ENCODE data around the gene GOLGA8R. TPM values are rescaled to one million over a fixed set of nuclear protein-coding genes. Genes with fewer than 3 reads are reported as not detected.
"Not testable (repeated sequence)": the region's sequence is repeated elsewhere in the genome, so short reads cannot be mapped to it uniquely, and the experiment has no call there.

GOLGA8R gene
- polyA plus RNA-seq, 2 donors: 0.79 to 1.1 TPM

- not testable (repeated sequence) for H3K27ac ChIP-seq (ENCODE audit: low read depth in 2 of 2, low read length in 1 of 2); H3K9me3 ChIP-seq (ENCODE audit: control insufficient read depth in 2 of 2, insufficient read depth in 1 of 2, low read depth in 1 of 2, low read length in 1 of 2); H3K4me3 ChIP-seq (ENCODE audit: low read depth in 1 of 2, low read length in 2 of 2); H3K4me1 ChIP-seq (ENCODE audit: control insufficient read depth in 2 of 2, insufficient read depth in 2 of 2, low read length in 1 of 2); H3K36me3 ChIP-seq (ENCODE audit: control insufficient read depth in 2 of 2, insufficient read depth in 2 of 2, low read length in 1 of 2); H3K27me3 ChIP-seq (ENCODE audit: control insufficient read depth in 1 of 2, insufficient read depth in 2 of 2, low read length in 2 of 2)
- WGBS, 2 donors: 1% methylated on average over 13 of the region's 74 CpGs; no CpG with 5 or more reads in 1 of the 2 donors
Observed at GRCh38 chr15:30392766-30393663, 21.0 kb downstream of the GOLGA8R start, which contains the start of gene CHRFAM7A. Gene CHRFAM7A (minus strand): TSS chr15:30393540. CDS start chr15:30383351, 10,189 bp downstream.

DNA sequence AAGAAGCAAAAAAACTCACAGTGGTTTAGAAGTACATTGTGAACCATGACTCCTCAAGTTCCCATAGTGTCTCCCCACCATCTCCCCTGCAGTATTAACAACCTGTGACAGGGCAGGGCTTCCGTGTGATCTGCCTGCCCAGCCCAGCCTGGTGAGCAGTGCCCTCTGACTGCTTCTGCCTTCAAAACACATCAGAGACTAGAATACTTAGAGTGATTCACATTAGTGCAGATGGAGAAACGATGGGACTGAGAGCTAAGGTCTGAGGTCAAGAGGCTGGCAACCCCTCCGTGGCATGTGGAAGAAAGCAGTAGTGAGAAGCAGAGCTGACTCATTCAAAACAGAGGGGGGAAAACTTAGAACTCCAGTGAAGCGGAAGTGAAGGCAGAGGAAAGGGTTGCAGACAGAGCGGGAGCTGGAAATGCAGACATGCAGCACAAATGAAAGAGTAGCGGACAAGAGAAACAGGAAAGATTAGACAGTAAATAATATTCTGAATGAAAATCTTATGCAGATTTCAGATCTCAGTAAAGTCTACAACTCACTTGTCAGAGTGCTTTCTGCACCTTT, 27.7 kb downstream of the GOLGA8R start:
- H3K27me3 ChIP-seq (ENCODE audit: control insufficient read depth in 1 of 2, insufficient read depth in 2 of 2, low read length in 2 of 2); H3K9me3 ChIP-seq (ENCODE audit: control insufficient read depth in 2 of 2, insufficient read depth in 1 of 2, low read depth in 1 of 2, low read length in 1 of 2); H3K4me1 ChIP-seq (ENCODE audit: control insufficient read depth in 2 of 2, insufficient read depth in 2 of 2, low read length in 1 of 2); H3K27ac ChIP-seq (ENCODE audit: low read depth in 2 of 2, low read length in 1 of 2); H3K36me3 ChIP-seq (ENCODE audit: control insufficient read depth in 2 of 2, insufficient read depth in 2 of 2, low read length in 1 of 2); H3K4me3 ChIP-seq (ENCODE audit: low read depth in 1 of 2, low read length in 2 of 2): not testable (repeated sequence)
- no CpG with 5 or more reads among the region's 6 CpGs for WGBS, 2 donors

- not testable (repeated sequence) for H3K4me3 ChIP-seq (ENCODE audit: low read depth in 1 of 2, low read length in 2 of 2); H3K27me3 ChIP-seq (ENCODE audit: control insufficient read depth in 1 of 2, insufficient read depth in 2 of 2, low read length in 2 of 2); H3K9me3 ChIP-seq (ENCODE audit: control insufficient read depth in 2 of 2, insufficient read depth in 1 of 2, low read depth in 1 of 2, low read length in 1 of 2); H3K4me1 ChIP-seq (ENCODE audit: control insufficient read depth in 2 of 2, insufficient read depth in 2 of 2, low read length in 1 of 2); H3K27ac ChIP-seq (ENCODE audit: low read depth in 2 of 2, low read length in 1 of 2); H3K36me3 ChIP-seq (ENCODE audit: control insufficient read depth in 2 of 2, insufficient read depth in 2 of 2, low read length in 1 of 2)
- no CpG with 5 or more reads among the region's 5 CpGs for WGBS, 2 donors
Observed at GRCh38 chr15:30377082-30377413, 37.0 kb downstream of the GOLGA8R start.

DNA sequence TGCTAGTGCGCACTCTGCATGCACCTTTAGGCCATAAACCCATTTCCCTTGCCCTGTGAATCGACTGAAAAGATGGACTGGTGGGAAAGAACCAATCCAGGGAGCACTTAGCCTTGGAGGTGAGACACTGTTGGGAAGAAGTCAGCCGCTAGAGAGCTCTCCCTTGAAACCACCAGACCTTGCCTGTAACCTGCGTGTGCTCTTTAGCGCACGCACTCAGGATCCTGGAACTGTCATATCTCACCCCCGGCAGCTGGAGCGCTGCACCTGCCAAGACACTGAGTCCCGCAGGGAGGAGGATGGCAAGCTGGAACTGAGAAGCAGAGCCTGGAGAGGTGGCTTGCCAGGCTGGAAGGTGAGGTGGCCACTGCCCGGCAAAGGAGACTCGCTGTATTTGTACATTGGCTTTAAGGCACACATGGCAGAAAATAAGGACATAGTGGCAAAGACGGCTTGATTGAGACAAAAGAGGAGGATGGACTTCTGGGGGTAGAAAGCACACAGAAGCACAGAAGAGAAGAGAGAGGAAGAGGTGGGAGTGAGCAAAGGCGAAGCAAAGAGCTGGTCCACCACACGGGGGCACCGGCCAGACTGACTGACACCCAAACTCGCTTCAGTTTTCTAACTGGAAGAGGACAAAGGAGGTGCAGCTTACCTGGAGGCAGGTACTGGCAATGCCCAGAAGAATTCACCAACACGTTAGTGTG, 37.5 kb downstream of the GOLGA8R start:
- H3K36me3 ChIP-seq (ENCODE audit: control insufficient read depth in 2 of 2, insufficient read depth in 2 of 2, low read length in 1 of 2): not testable (repeated sequence)

GRCh38 chr15:30375872-30376271, 38.2 kb downstream of the GOLGA8R start:
- H3K27me3 ChIP-seq (ENCODE audit: control insufficient read depth in 1 of 2, insufficient read depth in 2 of 2, low read length in 2 of 2); H3K27ac ChIP-seq (ENCODE audit: low read depth in 2 of 2, low read length in 1 of 2); H3K9me3 ChIP-seq (ENCODE audit: control insufficient read depth in 2 of 2, insufficient read depth in 1 of 2, low read depth in 1 of 2, low read length in 1 of 2); H3K4me3 ChIP-seq (ENCODE audit: low read depth in 1 of 2, low read length in 2 of 2); H3K4me1 ChIP-seq (ENCODE audit: control insufficient read depth in 2 of 2, insufficient read depth in 2 of 2, low read length in 1 of 2); H3K36me3 ChIP-seq (ENCODE audit: control insufficient read depth in 2 of 2, insufficient read depth in 2 of 2, low read length in 1 of 2): not testable (repeated sequence)
- WGBS, 2 donors: 45 to 57% methylated on average over 3 of the region's 4 CpGs

More for the DNA sequence above, 37.5 kb downstream of the GOLGA8R start:
- WGBS, 2 donors: no CpG with 5 or more reads among the region's 17 CpGs
- not testable (repeated sequence) for H3K4me3 ChIP-seq (ENCODE audit: low read depth in 1 of 2, low read length in 2 of 2); H3K27ac ChIP-seq (ENCODE audit: low read depth in 2 of 2, low read length in 1 of 2); H3K4me1 ChIP-seq (ENCODE audit: control insufficient read depth in 2 of 2, insufficient read depth in 2 of 2, low read length in 1 of 2); H3K27me3 ChIP-seq (ENCODE audit: control insufficient read depth in 1 of 2, insufficient read depth in 2 of 2, low read length in 2 of 2); H3K9me3 ChIP-seq (ENCODE audit: control insufficient read depth in 2 of 2, insufficient read depth in 1 of 2, low read depth in 1 of 2, low read length in 1 of 2)

DNA sequence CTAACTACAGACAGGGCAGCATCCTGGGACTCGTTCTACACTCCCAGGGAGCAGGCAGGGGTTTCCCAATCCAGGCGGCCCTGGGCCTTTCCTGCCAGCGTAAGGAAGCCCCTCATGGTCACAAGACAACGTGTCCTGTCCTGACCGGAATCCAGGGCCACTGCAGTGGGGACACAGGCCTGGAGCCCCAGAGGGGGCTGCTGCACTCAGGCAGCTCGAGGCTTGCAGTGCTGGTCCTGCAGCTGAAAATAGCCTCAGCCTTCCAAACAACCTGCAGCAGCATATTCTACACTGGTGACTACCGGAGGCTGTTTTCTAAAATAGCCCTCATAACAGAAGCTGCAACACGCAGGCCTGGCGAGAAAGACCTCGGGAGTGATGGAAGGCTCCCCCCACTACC, 39.2 kb downstream of the GOLGA8R start:
- not testable (repeated sequence) for H3K27ac ChIP-seq (ENCODE audit: low read depth in 2 of 2, low read length in 1 of 2); H3K27me3 ChIP-seq (ENCODE audit: control insufficient read depth in 1 of 2, insufficient read depth in 2 of 2, low read length in 2 of 2); H3K9me3 ChIP-seq (ENCODE audit: control insufficient read depth in 2 of 2, insufficient read depth in 1 of 2, low read depth in 1 of 2, low read length in 1 of 2); H3K36me3 ChIP-seq (ENCODE audit: control insufficient read depth in 2 of 2, insufficient read depth in 2 of 2, low read length in 1 of 2); H3K4me1 ChIP-seq (ENCODE audit: control insufficient read depth in 2 of 2, insufficient read depth in 2 of 2, low read length in 1 of 2); H3K4me3 ChIP-seq (ENCODE audit: low read depth in 1 of 2, low read length in 2 of 2)
- WGBS, 2 donors: 57 to 78% methylated on average over 3 of the region's 10 CpGs

DNA sequence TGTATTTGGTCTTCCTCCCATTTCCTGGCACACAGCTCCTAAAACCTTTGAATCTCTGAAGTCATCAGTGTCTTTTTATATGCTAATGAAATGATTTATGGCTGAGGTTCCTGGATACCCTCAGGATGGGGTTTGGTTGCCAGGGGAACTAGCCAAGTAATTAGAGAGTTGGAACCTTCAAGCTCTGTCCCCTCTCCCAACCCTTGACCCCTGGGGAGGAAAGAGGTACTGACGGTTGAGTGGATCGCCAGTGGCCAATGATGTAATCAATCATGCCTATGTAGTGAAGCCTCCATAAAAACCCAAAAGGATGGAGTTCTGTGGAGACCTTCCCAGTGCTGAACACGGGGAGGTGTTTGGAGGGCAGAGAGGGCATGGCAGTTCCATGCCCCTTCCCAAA, 45.8 kb downstream of the GOLGA8R start:
- H3K4me1 ChIP-seq (ENCODE audit: control insufficient read depth in 2 of 2, insufficient read depth in 2 of 2, low read length in 1 of 2); H3K27me3 ChIP-seq (ENCODE audit: control insufficient read depth in 1 of 2, insufficient read depth in 2 of 2, low read length in 2 of 2); H3K27ac ChIP-seq (ENCODE audit: low read depth in 2 of 2, low read length in 1 of 2); H3K9me3 ChIP-seq (ENCODE audit: control insufficient read depth in 2 of 2, insufficient read depth in 1 of 2, low read depth in 1 of 2, low read length in 1 of 2); H3K4me3 ChIP-seq (ENCODE audit: low read depth in 1 of 2, low read length in 2 of 2); H3K36me3 ChIP-seq (ENCODE audit: control insufficient read depth in 2 of 2, insufficient read depth in 2 of 2, low read length in 1 of 2): not testable (repeated sequence)
- no CpG with 5 or more reads among the region's 3 CpGs for WGBS, 2 donors

GRCh38 chr15:30367246-30367645, 46.8 kb downstream of the GOLGA8R start:
- not testable (repeated sequence) for H3K9me3 ChIP-seq (ENCODE audit: control insufficient read depth in 2 of 2, insufficient read depth in 1 of 2, low read depth in 1 of 2, low read length in 1 of 2); H3K27me3 ChIP-seq (ENCODE audit: control insufficient read depth in 1 of 2, insufficient read depth in 2 of 2, low read length in 2 of 2); H3K4me1 ChIP-seq (ENCODE audit: control insufficient read depth in 2 of 2, insufficient read depth in 2 of 2, low read length in 1 of 2); H3K36me3 ChIP-seq (ENCODE audit: control insufficient read depth in 2 of 2, insufficient read depth in 2 of 2, low read length in 1 of 2); H3K4me3 ChIP-seq (ENCODE audit: low read depth in 1 of 2, low read length in 2 of 2); H3K27ac ChIP-seq (ENCODE audit: low read depth in 2 of 2, low read length in 1 of 2)
- 95% methylated on average over 14 of the region's 17 CpGs for WGBS, 2 donors

DNA sequence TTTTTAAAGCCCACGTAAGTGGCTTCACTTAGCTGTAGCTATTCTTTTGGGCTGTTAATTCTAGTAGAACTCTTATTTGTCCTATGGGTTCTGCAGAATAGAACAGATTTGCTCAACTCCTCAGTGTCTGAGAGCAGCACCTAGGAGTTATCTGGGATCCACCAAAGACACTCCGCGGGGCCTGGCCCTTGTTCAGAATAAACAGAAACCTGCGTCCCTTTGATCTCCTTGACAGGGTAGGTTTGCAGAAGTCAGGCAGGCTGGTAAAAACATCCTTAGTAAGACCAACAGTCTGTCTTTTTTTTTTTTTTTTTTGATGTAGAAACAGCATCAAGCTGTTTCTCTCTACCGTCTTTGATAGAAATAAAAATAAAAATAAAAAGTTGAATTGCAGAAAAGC, 52.7 kb downstream of the GOLGA8R start:
- H3K4me1 ChIP-seq (ENCODE audit: control insufficient read depth in 2 of 2, insufficient read depth in 2 of 2, low read length in 1 of 2); H3K27me3 ChIP-seq (ENCODE audit: control insufficient read depth in 1 of 2, insufficient read depth in 2 of 2, low read length in 2 of 2); H3K9me3 ChIP-seq (ENCODE audit: control insufficient read depth in 2 of 2, insufficient read depth in 1 of 2, low read depth in 1 of 2, low read length in 1 of 2); H3K27ac ChIP-seq (ENCODE audit: low read depth in 2 of 2, low read length in 1 of 2); H3K36me3 ChIP-seq (ENCODE audit: control insufficient read depth in 2 of 2, insufficient read depth in 2 of 2, low read length in 1 of 2); H3K4me3 ChIP-seq (ENCODE audit: low read depth in 1 of 2, low read length in 2 of 2): not testable (repeated sequence)
- 53 to 82% methylated on average over 1 to 3 of the region's 5 CpGs for WGBS, 2 donors

All from esophagus (tissue), 2 donors.